ENCODE measurements around the gene MUC4. TPM values are rescaled to one million over a fixed set of nuclear protein-coding genes. Genes with fewer than 3 reads are reported as not detected.

Gene MUC4
- total RNA-seq, 1 experiment from 2014 or later, result 0.36 TPM

DNA sequence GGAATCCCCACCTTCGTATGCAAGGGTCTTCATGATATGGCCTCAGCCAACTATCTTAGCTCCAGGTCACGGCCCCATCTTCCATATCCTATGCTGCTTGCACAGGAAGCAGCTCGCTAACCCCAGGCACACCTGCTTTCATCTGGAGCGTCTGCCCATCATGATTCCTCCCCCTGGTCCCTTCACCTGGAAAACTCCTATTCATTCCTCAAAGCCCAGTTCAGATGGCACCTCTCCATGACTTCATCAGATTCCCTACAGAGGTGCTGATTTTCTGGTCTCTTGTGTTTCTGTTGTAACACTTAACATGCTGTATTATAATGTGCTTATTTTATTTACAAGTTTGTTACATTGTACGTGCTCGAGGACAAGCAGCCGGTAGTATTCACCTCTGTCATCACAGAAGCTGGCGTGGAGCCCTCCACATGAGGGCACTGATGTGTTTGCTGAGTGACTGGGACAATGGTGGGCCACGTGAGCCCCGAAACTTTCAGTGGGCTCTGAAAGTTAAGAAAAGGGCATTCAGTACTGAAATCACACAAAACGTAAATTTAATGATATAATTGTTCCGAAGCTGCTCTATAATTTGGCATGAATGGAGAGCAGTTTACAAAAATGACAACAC lies 74.8 kb downstream of the MUC4 start:
- CTCF ChIA-PET, result no interaction called here

DNA sequence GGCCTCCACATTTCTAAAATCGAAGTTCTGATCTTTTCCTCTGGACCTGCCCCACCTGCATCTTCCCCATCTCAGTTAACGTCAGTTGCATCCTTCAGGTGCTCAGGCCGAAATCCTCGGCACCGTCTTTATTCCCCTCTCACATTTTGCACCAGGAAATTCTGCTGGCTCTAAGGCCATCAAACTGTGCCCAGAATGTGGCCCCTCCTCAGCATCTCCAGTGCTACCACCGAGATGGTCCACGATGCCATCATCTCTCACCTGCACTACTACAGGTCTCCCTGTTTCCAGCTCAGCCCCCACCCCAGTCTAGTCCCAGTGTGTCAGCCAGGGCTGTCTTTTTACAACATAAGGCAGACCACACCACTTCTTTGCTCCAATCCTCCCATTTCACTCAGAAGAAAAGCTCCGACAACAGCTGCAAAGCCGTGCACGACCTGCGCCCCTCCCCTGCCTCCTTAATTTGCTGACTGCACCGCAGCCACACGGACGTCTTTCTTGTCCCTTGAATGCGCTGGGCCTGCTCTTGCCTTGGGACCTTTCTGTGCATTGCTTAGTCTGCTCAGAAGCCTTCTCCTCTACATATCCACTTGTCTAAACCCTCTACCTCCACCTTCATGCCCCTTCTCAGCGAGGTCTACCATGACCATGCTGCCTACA lies 76.6 kb downstream of the MUC4 start:
- no peaks in the 10 kb centered on the region for H3K9me3 ChIP-seq
- H3K9me3 Mint-ChIP-seq (ENCODE audit: unreplicated experiment), result no peaks in the 10 kb centered on the region
- intact Hi-C loops (cut with micrococcal nuclease; ENCODE audit: unreplicated experiment), result no loop called here
- ChIA-PET POLR2A (no interaction called here), CTCF (no interaction called here)
- TF ChIP-seq, protein P1, sequence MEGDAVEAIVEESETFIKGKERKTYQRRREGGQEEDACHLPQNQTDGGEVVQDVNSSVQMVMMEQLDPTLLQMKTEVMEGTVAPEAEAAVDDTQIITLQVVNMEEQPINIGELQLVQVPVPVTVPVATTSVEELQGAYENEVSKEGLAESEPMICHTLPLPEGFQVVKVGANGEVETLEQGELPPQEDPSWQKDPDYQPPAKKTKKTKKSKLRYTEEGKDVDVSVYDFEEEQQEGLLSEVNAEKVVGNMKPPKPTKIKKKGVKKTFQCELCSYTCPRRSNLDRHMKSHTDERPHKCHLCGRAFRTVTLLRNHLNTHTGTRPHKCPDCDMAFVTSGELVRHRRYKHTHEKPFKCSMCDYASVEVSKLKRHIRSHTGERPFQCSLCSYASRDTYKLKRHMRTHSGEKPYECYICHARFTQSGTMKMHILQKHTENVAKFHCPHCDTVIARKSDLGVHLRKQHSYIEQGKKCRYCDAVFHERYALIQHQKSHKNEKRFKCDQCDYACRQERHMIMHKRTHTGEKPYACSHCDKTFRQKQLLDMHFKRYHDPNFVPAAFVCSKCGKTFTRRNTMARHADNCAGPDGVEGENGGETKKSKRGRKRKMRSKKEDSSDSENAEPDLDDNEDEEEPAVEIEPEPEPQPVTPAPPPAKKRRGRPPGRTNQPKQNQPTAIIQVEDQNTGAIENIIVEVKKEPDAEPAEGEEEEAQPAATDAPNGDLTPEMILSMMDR (IDR thresholded peaks at IDR 0.05; ENCODE audit: insufficient read depth in 1 of 2, low read depth in 1 of 2, low read length in 1 of 2, severe bottlenecking in 1 of 2, unreplicated experiment in 1 of 2), result no peak
- no peak overlapping the region for H3K4me3 ChIP-seq (ENCODE audit: low read depth, low read length)
- H3K4me1 ChIP-seq, result no peaks in the 10 kb centered on the region
- no peaks in the 10 kb centered on the region for H3K36me3 Mint-ChIP-seq (ENCODE audit: insufficient read depth, unreplicated experiment)
- no peaks in the 10 kb centered on the region for H3K4me1 Mint-ChIP-seq (ENCODE audit: low read depth, unreplicated experiment)
- no TSS peak for BruUV-seq (replicated peaks)
- H3K27me3 ChIP-seq (replicated peaks; ENCODE audit: control insufficient read depth, insufficient read depth, low read length), result no peaks in the 10 kb centered on the region
- no peak for DNase-seq
- no peak overlapping the region for H3K4me3 Mint-ChIP-seq (ENCODE audit: unreplicated experiment)
- no peak overlapping the region for H3K27ac Mint-ChIP-seq (ENCODE audit: unreplicated experiment)
- H3K27me3 Mint-ChIP-seq (ENCODE audit: insufficient read depth, unreplicated experiment), result peaks cover 7% of the 10 kb centered on the region
- H3K36me3 ChIP-seq (ENCODE audit: control insufficient read depth, insufficient read depth, low read length), result no peaks in the 10 kb centered on the region; the same call in none of the 2 replicates

More for the DNA sequence above, 74.8 kb downstream of the MUC4 start:
- no peak overlapping the region for H3K27ac Mint-ChIP-seq (ENCODE audit: unreplicated experiment)
- no peaks in the 10 kb centered on the region for H3K27me3 ChIP-seq (replicated peaks; ENCODE audit: control insufficient read depth, insufficient read depth, low read length)
- DNase-seq, result peak in 1 of 2 experiments; percentile 16
- POLR2A ChIA-PET, result no interaction called here
- H3K9me3 ChIP-seq, result no peaks in the 10 kb centered on the region
- no peaks in the 10 kb centered on the region for H3K9me3 Mint-ChIP-seq (ENCODE audit: unreplicated experiment)
- H3K4me3 Mint-ChIP-seq (ENCODE audit: unreplicated experiment), result no peak overlapping the region
- no peaks in the 10 kb centered on the region for H3K36me3 Mint-ChIP-seq (ENCODE audit: insufficient read depth, unreplicated experiment)
- no peaks in the 10 kb centered on the region for H3K36me3 ChIP-seq (ENCODE audit: control insufficient read depth, insufficient read depth, low read length)
- H3K4me1 Mint-ChIP-seq (ENCODE audit: low read depth, unreplicated experiment), result no peaks in the 10 kb centered on the region
- TF ChIP-seq, protein P1 (IDR thresholded peaks at IDR 0.05; ENCODE audit: insufficient read depth in 1 of 2, low read depth in 1 of 2, low read length in 1 of 2, severe bottlenecking in 1 of 2, unreplicated experiment in 1 of 2), result no peak
- no peak overlapping the region for H3K4me3 ChIP-seq (ENCODE audit: low read depth, low read length)
- intact Hi-C loops (cut with micrococcal nuclease; ENCODE audit: unreplicated experiment), result no loop called here
- no TSS peak for BruUV-seq (replicated peaks)
- peaks cover 9% of the 10 kb centered on the region for H3K27me3 Mint-ChIP-seq (ENCODE audit: insufficient read depth, unreplicated experiment)
- no peaks in the 10 kb centered on the region for H3K4me1 ChIP-seq

DNA sequence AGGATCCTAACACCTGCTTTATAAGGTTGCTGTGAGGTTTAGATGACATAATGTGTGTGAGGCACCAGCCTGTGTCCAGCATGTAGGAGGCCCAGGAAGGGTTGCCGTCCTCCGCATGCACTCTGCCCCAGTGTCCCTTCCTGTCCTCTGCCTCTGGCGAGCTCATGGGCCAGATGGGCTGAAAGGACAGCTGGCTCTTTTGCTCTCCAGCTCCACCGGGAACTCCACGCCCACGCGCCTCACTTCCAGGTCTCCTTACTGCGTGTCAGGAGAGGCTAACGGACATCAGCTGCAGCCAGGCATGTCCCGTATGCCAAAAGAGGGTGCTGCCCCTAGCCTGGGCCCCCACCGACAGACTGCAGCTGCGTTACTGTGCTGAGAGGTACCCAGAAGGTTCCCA lies 78.8 kb downstream of the MUC4 start:
- TF ChIP-seq, protein P1 (IDR thresholded peaks at IDR 0.05; ENCODE audit: insufficient read depth in 1 of 2, low read depth in 1 of 2, low read length in 1 of 2, severe bottlenecking in 1 of 2, unreplicated experiment in 1 of 2), result no peak
- DNase-seq, result no peak
- peaks cover 7% of the 10 kb centered on the region for H3K27me3 Mint-ChIP-seq (ENCODE audit: insufficient read depth, unreplicated experiment)
- H3K27me3 ChIP-seq (replicated peaks; ENCODE audit: control insufficient read depth, insufficient read depth, low read length), result no peaks in the 10 kb centered on the region
- CTCF ChIA-PET, result no interaction called here
- H3K27ac Mint-ChIP-seq (ENCODE audit: unreplicated experiment), result no peak overlapping the region
- 0 out of 2 replicates have a peak, but pooled peaks cover 4% of the 10 kb centered on the region for H3K4me1 ChIP-seq
- no peaks in the 10 kb centered on the region for H3K4me1 Mint-ChIP-seq (ENCODE audit: low read depth, unreplicated experiment)
- no peaks in the 10 kb centered on the region for H3K9me3 Mint-ChIP-seq (ENCODE audit: unreplicated experiment)
- intact Hi-C loops (cut with micrococcal nuclease; ENCODE audit: unreplicated experiment), result no loop called here
- no peaks in the 10 kb centered on the region for H3K36me3 Mint-ChIP-seq (ENCODE audit: insufficient read depth, unreplicated experiment)
- no peaks in the 10 kb centered on the region; the same call in none of the 2 replicates for H3K36me3 ChIP-seq (ENCODE audit: control insufficient read depth, insufficient read depth, low read length)
- no TSS peak for BruUV-seq (replicated peaks)
- POLR2A ChIA-PET, result no interaction called here
- no peak overlapping the region for H3K4me3 Mint-ChIP-seq (ENCODE audit: unreplicated experiment)
- no peak overlapping the region for H3K4me3 ChIP-seq (ENCODE audit: low read depth, low read length)
- no peaks in the 10 kb centered on the region for H3K9me3 ChIP-seq

Measured in Caco-2 (cell line).